K562 (cell line): ENCODE results near the gene CSKMT. TPM values are rescaled to one million over a fixed set of nuclear protein-coding genes. Genes with fewer than 3 reads are reported as not detected.
A peak's percentile ranks its signal among the peaks of the same experiment; 100 is the strongest.

Experiments used
- ATAC-seq: fragments of 200-7000 bp; cut with Tn5 transposase; 3 replicates; pipeline ENCODE4 v1.9.1; 2020; ENCODE audit warnings: moderate library complexity
- BruUV-seq: library from RNA; stranded (reverse); fragments of 400-500 nt; replicated peaks from 2 replicates; lab custom pipeline; 2021; lab: Mats Ljungman, UMichigan
- CTCF ChIA-PET: fragments of 300-600 bp; formaldehyde crosslinking; extraction: SDS; loops from one replicate; lab custom pipeline; 2021; ENCODE audit warnings: low intra/inter-chr PET ratio; lab: Yijun Ruan, JAX
- POLR2A ChIA-PET: fragments of 300-600, 350-650 bp; sonication (Branson Sonifier 250); formaldehyde crosslinking; extraction: SDS; loops from one replicate; lab custom pipeline; 2021; ENCODE audit warnings: antibody characterized with exemption, inconsistent platforms; lab: Yijun Ruan, JAX
- DNase-seq, 4 experiments: peaks; one replicate each; pipeline versions ENCODE4 v3.0.0 to v3.0.0-alpha.2; 2011 to 2018; ENCODE audit warnings: low spot score in 3 of 4, mixed read lengths in 3 of 4; ENCODE audit errors: extremely low read depth in 1 of 4
- FAIRE-seq: peaks from 2 replicates; lab custom pipeline; 2011; peaks lifted over from hg19 to GRCh38; lab: Jason Lieb, UNC
- H2AFZ ChIP-seq: 2 replicates; pipeline ENCODE4 v1.6.0; 2011; ENCODE audit warnings: low read depth, low read length, control low read depth, inconsistent platforms
- H3K27ac ChIP-seq: fragments of 200-600 bp; 3 replicates; pipeline ENCODE4 v1.8.0; 2011; ENCODE audit warnings: low read depth, mild to moderate bottlenecking, control low read depth, inconsistent platforms, low read length, moderate library complexity, mixed read lengths; ENCODE audit errors: extremely low read depth
- H3K27me3 ChIP-seq, 2 experiments: fragments of 300-600 bp in 1 of 2; 2 replicates in 1 of 2; 3 replicates in 1 of 2; pipeline versions ENCODE4 v1.6.0 to v1.8.0; 2011; ENCODE audit warnings: inconsistent platforms in 2 of 2, low read length in 2 of 2, mild to moderate bottlenecking in 1 of 2, mixed read lengths in 1 of 2, moderate library complexity in 1 of 2; ENCODE audit not compliant: control insufficient read depth in 2 of 2, insufficient read depth in 2 of 2
- H3K36me3 ChIP-seq: fragments of 300-600 bp; 3 replicates; pipeline ENCODE4 v1.8.0; 2011; ENCODE audit warnings: mild to moderate bottlenecking, low read length, inconsistent platforms; ENCODE audit not compliant: control insufficient read depth, insufficient read depth
- H3K4me1 ChIP-seq, 2 experiments: fragments of 200-600 bp in 1 of 2; replicated peaks in 1 of 2; 2 replicates in 1 of 2; 3 replicates in 1 of 2; pipeline versions ENCODE4 v1.5.1 to v1.8.0; 2011; ENCODE audit warnings: inconsistent platforms in 2 of 2, low read length in 2 of 2, mild to moderate bottlenecking in 1 of 2, mixed read lengths in 1 of 2, moderate library complexity in 1 of 2; ENCODE audit not compliant: control insufficient read depth in 2 of 2, insufficient read depth in 2 of 2
- H3K4me2 ChIP-seq: 2 replicates; pipeline ENCODE4 v1.6.1; 2011; ENCODE audit warnings: low read length, control low read depth, inconsistent platforms, mixed read lengths; ENCODE audit not compliant: insufficient read depth
- H3K4me3 ChIP-seq: fragments of 200-600 bp; sonication (generic), shearing (Covaris generic); 2 replicates; pipeline ENCODE4 v1.5.1; 2016; ENCODE audit warnings: control low read depth, inconsistent platforms
- H3K79me2 ChIP-seq: fragments of 200-600 bp; 3 replicates; pipeline ENCODE4 v1.8.0; 2011; ENCODE audit warnings: low read length, inconsistent platforms; ENCODE audit not compliant: control insufficient read depth, insufficient read depth
- H3K9ac ChIP-seq, 2 experiments: 2 replicates each; pipeline versions ENCODE4 v1.6.0 to v1.6.1; 2011; ENCODE audit warnings: low read depth in 2 of 2, low read length in 2 of 2, control low read depth in 1 of 2, inconsistent platforms in 1 of 2, mild to moderate bottlenecking in 1 of 2, mixed read lengths in 1 of 2; ENCODE audit not compliant: insufficient read depth in 1 of 2
- H3K9me1 ChIP-seq: one replicate; pipeline ENCODE4 v1.6.0; 2011; ENCODE audit warnings: inconsistent platforms, mild to moderate bottlenecking, low read length, moderate library complexity; ENCODE audit not compliant: control insufficient read depth, insufficient read depth
- H3K9me3 ChIP-seq: replicated peaks from 2 replicates; pipeline ENCODE4 v1.5.1; 2011; ENCODE audit warnings: low read depth, low read length, inconsistent platforms; ENCODE audit not compliant: control insufficient read depth, insufficient read depth
- H4K20me1 ChIP-seq: replicated peaks from 2 replicates; pipeline ENCODE4 v1.6.1; 2011; ENCODE audit warnings: low read length, inconsistent platforms, mixed read lengths; ENCODE audit not compliant: control insufficient read depth, insufficient read depth
- ETS1 ChIP-seq: conservative IDR thresholded peaks from 2 replicates; pipeline ENCODE4 v1.6.1; 2011; ENCODE audit warnings: low read depth, mild to moderate bottlenecking, low read length; ENCODE audit not compliant: control insufficient read depth
- ETV1 ChIP-seq: fragments of 450-650 bp; conservative IDR thresholded peaks from 2 replicates; pipeline ENCODE4 v1.6.1; 2016; ENCODE audit warnings: missing genetic modification characterization, control low read depth, low read depth, missing compliant biosample characterization
- FIP1L1 ChIP-seq: fragments of 200-400 bp; formaldehyde crosslinking; IDR thresholded peaks from 2 replicates; pipeline ENCODE4 v1.6.1; 2018; ENCODE audit warnings: mild to moderate bottlenecking, low read depth, low read length; ENCODE audit not compliant: poor library complexity, severe bottlenecking
- HDAC6 ChIP-seq: IDR thresholded peaks from 2 replicates; pipeline ENCODE4 v1.6.1; 2012; ENCODE audit warnings: low read depth, mild to moderate bottlenecking, control low read depth, inconsistent platforms, low read length, moderate library complexity
- KDM1A ChIP-seq, 2 experiments: fragments of 450-650 bp; IDR thresholded peaks; 2 replicates each; pipeline ENCODE4 v1.6.1; 2016; ENCODE audit warnings: mild to moderate bottlenecking in 2 of 2
- PHF20 ChIP-seq: fragments of 450-650 bp; IDR thresholded peaks from 2 replicates; pipeline ENCODE4 v1.6.1; 2018; ENCODE audit not compliant: partially characterized antibody
- XRCC5 ChIP-seq: fragments of 200-400 bp; formaldehyde crosslinking; IDR thresholded peaks from 2 replicates; pipeline ENCODE4 v1.6.1; 2017; ENCODE audit warnings: low read depth, mild to moderate bottlenecking, low read length
- ZNF696 ChIP-seq: fragments of 250-450 bp; sonication (Bioruptor Pico); conservative IDR thresholded peaks from 2 replicates; pipeline ENCODE4 v1.4.0; 2020; ENCODE audit warnings: mild to moderate bottlenecking, moderate library complexity
- WGBS: fragments of 100-300 bp; shearing (Covaris generic); methylation state at CpG from one replicate; pipeline ENCODE4 v1.1.6; 2016; ENCODE audit warnings: low coverage, mixed read lengths; ENCODE audit not compliant: insufficient coverage; ENCODE audit errors: missing lambda C conversion rate; 5-methylcytosine and 5-hydroxymethylcytosine counted together
- in situ Hi-C: fragments of 300-500 bp; cut with MboI; formaldehyde crosslinking; loops from 4 replicates; pipeline ENCODE4 v1.15.0; 2018; ENCODE audit warnings: inconsistent platforms, mixed read lengths
- intact Hi-C: fragments of 100-400 bp; cut with micrococcal nuclease; formaldehyde crosslinking; loops from 2 replicates; pipeline ENCODE4 v1.14.2; 2022
- polyA plus RNA-seq, 8 experiments: library from polyadenylated mRNA; depleted of rRNA in 4 of 8; stranded (reverse) in 5 of 8; unstranded in 3 of 8; fragments of >200 nt; fragmentation: Nextera tagmentation in 2 of 8; fragmentation: Illumina TruSeq in 1 of 8; extraction: Ambion mirVana in 2 of 8; extraction: Trizol in 1 of 8; gene quantifications; 2 replicates each; pipeline versions ENCODE4 v1.2.1 to v1.2.3, GENCODE V29; 2011 to 2014; ENCODE audit warnings: inconsistent platforms in 1 of 8, missing spikeins in 1 of 8
- total RNA-seq, 7 experiments: library from RNA; depleted of rRNA in 6 of 7; stranded (reverse); fragments of >200 nt in 6 of 7; fragmentation: Illumina TruSeq in 2 of 7; extraction: Trizol in 2 of 7; gene quantifications; 2 replicates each; pipeline versions ENCODE4 v1.2.1 to v1.2.3, GENCODE V29; 2011 to 2021; ENCODE audit warnings: low replicate concordance in 1 of 7
- TF ChIP-seq, protein P1 (sequence below), 2 experiments: IDR thresholded peaks; 2 replicates each; pipeline ENCODE4 v1.6.1; 2012; ENCODE audit warnings: improper control_type of control experiment in 2 of 2, low read depth in 2 of 2, low read length in 2 of 2, borderline replicate concordance in 1 of 2
- TF ChIP-seq, protein P2 (sequence below): IDR thresholded peaks from 2 replicates; pipeline ENCODE4 v1.6.1; 2016; ENCODE audit warnings: missing genetic modification characterization, missing compliant biosample characterization
- TF ChIP-seq, protein P3 (sequence below): fragments of 250-450 bp; sonication (Bioruptor Pico); IDR thresholded peaks from 2 replicates; pipeline ENCODE4 v1.8.0; 2021; ENCODE audit warnings: borderline replicate concordance, mild to moderate bottlenecking, moderate library complexity; ENCODE audit not compliant: poor library complexity, severe bottlenecking
- TF ChIP-seq, protein P4 (sequence below): sonication (generic); formaldehyde crosslinking; IDR thresholded peaks from 2 replicates; pipeline ENCODE4 v1.9.0; 2022; ENCODE audit warnings: mild to moderate bottlenecking, missing genetic modification reagents
- TF ChIP-seq, protein P5 (sequence below): IDR thresholded peaks from 2 replicates; pipeline ENCODE4 v1.6.1; 2011; ENCODE audit warnings: borderline replicate concordance, low read depth, mild to moderate bottlenecking, moderate library complexity, low read length; ENCODE audit not compliant: insufficient read depth, poor library complexity, severe bottlenecking

Gene CSKMT
- total and polyA plus RNA-seq, 9 of the 15 experiments (the other 6 are each of a cell fraction or from before 2014, with no cell fraction given), result 10.3 to 108 (median 27.2) TPM

DNA sequence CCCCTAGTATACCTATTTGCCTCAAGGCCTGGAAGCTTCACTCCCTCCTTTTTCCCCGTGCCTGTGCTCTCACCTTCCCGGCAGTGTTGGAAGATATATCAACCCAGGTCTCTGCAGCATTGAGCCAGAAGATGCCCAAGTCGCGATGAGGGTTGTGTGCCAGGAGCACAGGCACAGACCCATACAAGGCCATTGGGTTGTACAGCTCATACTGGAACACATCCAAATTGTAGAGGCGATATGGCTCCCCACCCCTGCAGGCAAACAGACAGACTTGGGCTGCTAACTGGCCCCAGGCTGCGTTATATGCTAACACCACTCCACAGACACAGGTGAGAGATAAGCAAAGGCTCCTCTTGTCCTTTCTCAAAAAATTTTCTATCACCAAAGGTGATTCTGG lies 32.6 kb upstream of the CSKMT start:
- no peak overlapping the region for H3K4me2 ChIP-seq
- in situ Hi-C loops, result no loop called here
- intact Hi-C loops, result no loop called here
- BruUV-seq, result no TSS peak
- H3K27ac ChIP-seq, result no peak overlapping the region
- DNase-seq (no peak), FAIRE-seq (no peak), ATAC-seq (no peak)
- H3K27me3 ChIP-seq, result no peaks in the 10 kb centered on the region
- WGBS, result 96% methylated on average over 6 of the region's 6 CpGs
- ChIA-PET CTCF (no interaction called here), POLR2A (no interaction called here)
- no peak overlapping the region for H2AFZ ChIP-seq
- H3K79me2 ChIP-seq, result no peaks in the 10 kb centered on the region; the same call in 2 of the 3 replicates
- no peaks in the 10 kb centered on the region for H3K4me1 ChIP-seq
- no peak overlapping the region for H3K4me3 ChIP-seq
- H3K9me3 ChIP-seq, result no peaks in the 10 kb centered on the region
- H3K9me1 ChIP-seq, result no peaks in the 10 kb centered on the region
- H4K20me1 ChIP-seq, result no peaks in the 10 kb centered on the region; the same call in 1 of the 2 replicates
- H3K36me3 ChIP-seq, result peaks cover 97% of the 10 kb centered on the region
- peak overlapping the region in 1 of 2 experiments; percentile 71; a peak in 1 of 4 replicates for H3K9ac ChIP-seq
- TF ChIP-seq, protein P1, sequence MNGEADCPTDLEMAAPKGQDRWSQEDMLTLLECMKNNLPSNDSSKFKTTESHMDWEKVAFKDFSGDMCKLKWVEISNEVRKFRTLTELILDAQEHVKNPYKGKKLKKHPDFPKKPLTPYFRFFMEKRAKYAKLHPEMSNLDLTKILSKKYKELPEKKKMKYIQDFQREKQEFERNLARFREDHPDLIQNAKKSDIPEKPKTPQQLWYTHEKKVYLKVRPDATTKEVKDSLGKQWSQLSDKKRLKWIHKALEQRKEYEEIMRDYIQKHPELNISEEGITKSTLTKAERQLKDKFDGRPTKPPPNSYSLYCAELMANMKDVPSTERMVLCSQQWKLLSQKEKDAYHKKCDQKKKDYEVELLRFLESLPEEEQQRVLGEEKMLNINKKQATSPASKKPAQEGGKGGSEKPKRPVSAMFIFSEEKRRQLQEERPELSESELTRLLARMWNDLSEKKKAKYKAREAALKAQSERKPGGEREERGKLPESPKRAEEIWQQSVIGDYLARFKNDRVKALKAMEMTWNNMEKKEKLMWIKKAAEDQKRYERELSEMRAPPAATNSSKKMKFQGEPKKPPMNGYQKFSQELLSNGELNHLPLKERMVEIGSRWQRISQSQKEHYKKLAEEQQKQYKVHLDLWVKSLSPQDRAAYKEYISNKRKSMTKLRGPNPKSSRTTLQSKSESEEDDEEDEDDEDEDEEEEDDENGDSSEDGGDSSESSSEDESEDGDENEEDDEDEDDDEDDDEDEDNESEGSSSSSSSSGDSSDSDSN (IDR thresholded peaks at IDR 0.05; ENCODE audit: borderline replicate concordance in 1 of 2, low read depth in 2 of 2, low read length in 2 of 2), result no peak
- TF ChIP-seq, protein P2, sequence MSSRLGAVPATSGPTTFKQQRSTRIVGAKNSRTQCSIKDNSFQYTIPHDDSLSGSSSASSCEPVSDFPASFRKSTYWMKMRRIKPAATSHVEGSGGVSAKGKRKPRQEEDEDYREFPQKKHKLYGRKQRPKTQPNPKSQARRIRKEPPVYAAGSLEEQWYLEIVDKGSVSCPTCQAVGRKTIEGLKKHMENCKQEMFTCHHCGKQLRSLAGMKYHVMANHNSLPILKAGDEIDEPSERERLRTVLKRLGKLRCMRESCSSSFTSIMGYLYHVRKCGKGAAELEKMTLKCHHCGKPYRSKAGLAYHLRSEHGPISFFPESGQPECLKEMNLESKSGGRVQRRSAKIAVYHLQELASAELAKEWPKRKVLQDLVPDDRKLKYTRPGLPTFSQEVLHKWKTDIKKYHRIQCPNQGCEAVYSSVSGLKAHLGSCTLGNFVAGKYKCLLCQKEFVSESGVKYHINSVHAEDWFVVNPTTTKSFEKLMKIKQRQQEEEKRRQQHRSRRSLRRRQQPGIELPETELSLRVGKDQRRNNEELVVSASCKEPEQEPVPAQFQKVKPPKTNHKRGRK (tag), result no peak
- TF ChIP-seq, protein P3, sequence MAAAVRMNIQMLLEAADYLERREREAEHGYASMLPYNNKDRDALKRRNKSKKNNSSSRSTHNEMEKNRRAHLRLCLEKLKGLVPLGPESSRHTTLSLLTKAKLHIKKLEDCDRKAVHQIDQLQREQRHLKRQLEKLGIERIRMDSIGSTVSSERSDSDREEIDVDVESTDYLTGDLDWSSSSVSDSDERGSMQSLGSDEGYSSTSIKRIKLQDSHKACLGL (CRISPR knock-in tag), result no peak
- TF ChIP-seq HDAC6 (no peak), FIP1L1 (no peak), PHF20 (no peak), ETV1 (no peak), XRCC5 (no peak), ZNF696 (CRISPR knock-in tag) (no peak), KDM1A (IDR thresholded peaks at IDR 0.05) (no peak), ETS1 (no peak)
- TF ChIP-seq, protein P4, sequence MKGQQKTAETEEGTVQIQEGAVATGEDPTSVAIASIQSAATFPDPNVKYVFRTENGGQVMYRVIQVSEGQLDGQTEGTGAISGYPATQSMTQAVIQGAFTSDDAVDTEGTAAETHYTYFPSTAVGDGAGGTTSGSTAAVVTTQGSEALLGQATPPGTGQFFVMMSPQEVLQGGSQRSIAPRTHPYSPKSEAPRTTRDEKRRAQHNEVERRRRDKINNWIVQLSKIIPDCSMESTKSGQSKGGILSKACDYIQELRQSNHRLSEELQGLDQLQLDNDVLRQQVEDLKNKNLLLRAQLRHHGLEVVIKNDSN (CRISPR knock-in tag), result no peak
- TF ChIP-seq, protein P5, sequence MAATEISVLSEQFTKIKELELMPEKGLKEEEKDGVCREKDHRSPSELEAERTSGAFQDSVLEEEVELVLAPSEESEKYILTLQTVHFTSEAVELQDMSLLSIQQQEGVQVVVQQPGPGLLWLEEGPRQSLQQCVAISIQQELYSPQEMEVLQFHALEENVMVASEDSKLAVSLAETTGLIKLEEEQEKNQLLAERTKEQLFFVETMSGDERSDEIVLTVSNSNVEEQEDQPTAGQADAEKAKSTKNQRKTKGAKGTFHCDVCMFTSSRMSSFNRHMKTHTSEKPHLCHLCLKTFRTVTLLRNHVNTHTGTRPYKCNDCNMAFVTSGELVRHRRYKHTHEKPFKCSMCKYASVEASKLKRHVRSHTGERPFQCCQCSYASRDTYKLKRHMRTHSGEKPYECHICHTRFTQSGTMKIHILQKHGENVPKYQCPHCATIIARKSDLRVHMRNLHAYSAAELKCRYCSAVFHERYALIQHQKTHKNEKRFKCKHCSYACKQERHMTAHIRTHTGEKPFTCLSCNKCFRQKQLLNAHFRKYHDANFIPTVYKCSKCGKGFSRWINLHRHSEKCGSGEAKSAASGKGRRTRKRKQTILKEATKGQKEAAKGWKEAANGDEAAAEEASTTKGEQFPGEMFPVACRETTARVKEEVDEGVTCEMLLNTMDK, result no peak
